Breast epithelium (tissue), 4 donors: ENCODE results near the gene TLDC2. TPM values are rescaled to one million over a fixed set of nuclear protein-coding genes. Genes with fewer than 3 reads are reported as not detected.

ENCODE experiments used
- DNase-seq, 2 donors: peaks; one replicate each; pipeline ENCODE4 v3.0.0-alpha.2; 2019; ENCODE audit warnings: low spot score in 2 of 2
- H3K27ac ChIP-seq, 2 donors: fragments of 200-600 bp; sonication (generic) in 1 of 2; one replicate each; pipeline ENCODE4 v1.5.1; 2016 to 2019; ENCODE audit warnings: mild to moderate bottlenecking in 1 of 2
- H3K27me3 ChIP-seq, 2 donors: fragments of 200-600 bp; sonication (generic) in 1 of 2; one replicate each; pipeline versions ENCODE4 v1.5.1 to v1.6.0; 2017 to 2019; ENCODE audit warnings: control low read depth in 1 of 2, mild to moderate bottlenecking in 1 of 2
- H3K36me3 ChIP-seq: fragments of 200-600 bp; one replicate; pipeline ENCODE4 v1.5.1; 2019
- H3K4me1 ChIP-seq, 2 donors: fragments of 200-600 bp; sonication (generic); one replicate each; pipeline ENCODE4 v1.5.1; 2016 to 2019; ENCODE audit warnings: control low read depth in 1 of 2
- H3K4me3 ChIP-seq, 3 donors: fragments of 200-600 bp; sonication (generic); 1 replicate in 2 of 3; 2 replicates in 1 of 3; pipeline ENCODE4 v1.5.1; 2016 to 2019; ENCODE audit warnings: mild to moderate bottlenecking in 3 of 3, moderate library complexity in 2 of 3
- H3K9me3 ChIP-seq, 2 donors: fragments of 200-600 bp; sonication (generic) in 1 of 2; one replicate each; pipeline ENCODE4 v1.5.1; 2016 to 2019; ENCODE audit warnings: control low read depth in 1 of 2
- POLR2A ChIP-seq: fragments of 450-650 bp; IDR thresholded peaks from one replicate; pipeline ENCODE4 v1.6.1; 2016; ENCODE audit warnings: antibody characterized with exemption, mild to moderate bottlenecking, moderate library complexity
- POLR2AphosphoS5 ChIP-seq, 3 donors: sonication (generic); formaldehyde crosslinking; IDR thresholded peaks; one replicate each; pipeline ENCODE4 v1.6.1; 2017; ENCODE audit warnings: antibody characterized with exemption in 3 of 3
- intact Hi-C: fragments of 100-400 bp; cut with DNase I; formaldehyde crosslinking; loops from one replicate; pipeline ENCODE4 v1.15.1; 2023; ENCODE audit warnings: low total_unique reads
- total RNA-seq, 3 donors: library from RNA; depleted of rRNA; stranded (reverse); fragments of >200 nt; gene quantifications; one replicate each; pipeline ENCODE4 v1.1.0, GENCODE V29; 2016
- TF ChIP-seq, protein P1 (sequence below), 3 donors: fragments of 450-650 bp; IDR thresholded peaks; one replicate each; pipeline ENCODE4 v1.5.1; 2016 to 2017; ENCODE audit warnings: antibody characterized with exemption in 3 of 3, mild to moderate bottlenecking in 3 of 3, moderate library complexity in 3 of 3

The TLDC2 gene
- 1 to 10 TPM in 1 of 3 donors, not detected in 2; 1.1 TPM for total RNA-seq

DNA sequence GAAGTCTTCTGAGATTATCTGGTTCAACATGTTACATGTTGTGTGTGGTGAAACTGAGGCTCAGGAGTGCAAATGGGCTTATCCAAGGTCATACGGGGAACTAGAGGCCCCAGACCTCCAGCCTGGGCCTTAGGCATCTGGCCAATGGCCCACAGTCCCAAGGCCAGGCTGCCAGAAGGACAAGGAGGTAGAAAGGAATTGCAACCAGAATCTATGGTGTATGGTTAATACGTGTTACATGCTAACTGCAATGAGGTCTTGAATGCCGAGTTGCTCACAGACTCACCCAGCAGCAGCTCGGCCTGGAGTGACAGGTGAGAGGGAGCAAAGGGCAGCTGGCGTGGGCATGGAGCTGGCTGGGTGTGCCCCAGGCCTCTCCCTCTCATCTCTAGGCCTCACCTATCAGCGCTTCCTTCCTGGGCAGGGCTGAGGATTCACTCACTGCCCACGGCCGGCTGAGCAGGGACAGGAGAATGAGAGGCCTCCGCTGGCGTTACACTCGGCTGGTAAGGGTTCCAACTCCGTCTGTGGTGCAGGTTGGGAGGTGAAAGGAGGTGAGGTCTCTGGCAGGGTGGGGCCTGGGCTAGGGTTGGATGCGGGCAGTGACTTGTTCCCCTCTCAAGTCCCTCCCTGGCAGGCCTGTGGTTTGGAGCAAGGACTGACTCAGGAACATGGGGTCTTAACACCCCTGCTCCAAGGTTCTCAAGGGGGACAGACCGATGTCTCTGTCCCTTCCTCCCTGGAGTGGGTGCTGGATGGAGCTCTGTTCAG is at the start of gene TLDC2:
TSS of gene TLDC2 (plus strand) at position 437 of the 771 bp plus-strand sequence. CDS start at position 474, 37 bp downstream.
- no peak for DNase-seq
- Histone ChIP-seq H3K27ac (no peak within 1 kb of the TSS), H3K36me3 (no peaks in the 10 kb centered on the region), H3K27me3 (no peaks in the 10 kb centered on the region), H3K9me3 (no peaks in the 10 kb centered on the region), H3K4me1 (no peaks in the 10 kb centered on the region), H3K4me3 (no peak within 1 kb of the TSS)
- intact Hi-C loops = no loop called here
- TF ChIP-seq POLR2AphosphoS5 (IDR thresholded peaks at IDR 0.05) (no peak), POLR2A (no peak)
- TF ChIP-seq, protein P1, sequence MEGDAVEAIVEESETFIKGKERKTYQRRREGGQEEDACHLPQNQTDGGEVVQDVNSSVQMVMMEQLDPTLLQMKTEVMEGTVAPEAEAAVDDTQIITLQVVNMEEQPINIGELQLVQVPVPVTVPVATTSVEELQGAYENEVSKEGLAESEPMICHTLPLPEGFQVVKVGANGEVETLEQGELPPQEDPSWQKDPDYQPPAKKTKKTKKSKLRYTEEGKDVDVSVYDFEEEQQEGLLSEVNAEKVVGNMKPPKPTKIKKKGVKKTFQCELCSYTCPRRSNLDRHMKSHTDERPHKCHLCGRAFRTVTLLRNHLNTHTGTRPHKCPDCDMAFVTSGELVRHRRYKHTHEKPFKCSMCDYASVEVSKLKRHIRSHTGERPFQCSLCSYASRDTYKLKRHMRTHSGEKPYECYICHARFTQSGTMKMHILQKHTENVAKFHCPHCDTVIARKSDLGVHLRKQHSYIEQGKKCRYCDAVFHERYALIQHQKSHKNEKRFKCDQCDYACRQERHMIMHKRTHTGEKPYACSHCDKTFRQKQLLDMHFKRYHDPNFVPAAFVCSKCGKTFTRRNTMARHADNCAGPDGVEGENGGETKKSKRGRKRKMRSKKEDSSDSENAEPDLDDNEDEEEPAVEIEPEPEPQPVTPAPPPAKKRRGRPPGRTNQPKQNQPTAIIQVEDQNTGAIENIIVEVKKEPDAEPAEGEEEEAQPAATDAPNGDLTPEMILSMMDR (IDR thresholded peaks at IDR 0.05) = no peak

DNA sequence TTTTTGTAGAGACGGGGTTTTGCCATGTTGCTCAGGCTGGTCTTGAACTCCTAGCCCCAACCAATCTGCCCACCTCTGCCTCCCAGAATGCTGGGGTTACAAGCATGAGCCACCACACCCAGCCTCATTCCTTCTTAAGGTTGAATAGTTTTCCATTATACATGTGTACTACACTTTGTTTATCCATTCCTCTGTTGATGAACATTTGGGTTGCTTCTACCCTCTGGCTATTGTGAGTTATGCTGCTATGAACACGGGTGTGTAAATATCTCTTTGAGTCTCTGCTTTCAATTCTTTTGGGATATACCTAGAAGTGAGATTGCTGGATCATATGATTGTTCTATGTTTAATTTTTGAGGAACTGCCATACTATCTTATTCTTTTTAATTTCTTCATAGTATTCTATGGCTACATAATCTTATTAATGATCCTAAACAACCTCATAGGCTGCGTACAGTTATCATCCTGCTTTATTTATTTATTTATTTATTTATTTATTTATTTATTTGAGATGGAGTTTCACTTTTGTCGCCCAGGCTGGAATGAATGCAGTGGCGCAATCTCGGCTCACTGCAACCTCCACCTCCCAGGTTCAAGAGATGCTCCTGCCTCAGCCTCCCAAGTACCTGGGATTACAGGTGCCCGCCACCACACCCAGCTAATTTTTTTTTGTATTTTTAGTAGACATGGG is 49.2 kb upstream of the TLDC2 start:
- Histone ChIP-seq H3K36me3 (peaks cover 6% of the 10 kb centered on the region), H3K27me3 (no peaks in the 10 kb centered on the region), H3K4me3 (no peak overlapping the region), H3K4me1 (peaks cover 0 to 9% of the 10 kb centered on the region in 2 donors), H3K27ac (no peak overlapping the region), H3K9me3 (no peaks in the 10 kb centered on the region)
- no peak for DNase-seq
- intact Hi-C loops = no loop called here
- TF ChIP-seq, protein P1 (IDR thresholded peaks at IDR 0.05) = no peak
- no peak for TF ChIP-seq POLR2A

DNA sequence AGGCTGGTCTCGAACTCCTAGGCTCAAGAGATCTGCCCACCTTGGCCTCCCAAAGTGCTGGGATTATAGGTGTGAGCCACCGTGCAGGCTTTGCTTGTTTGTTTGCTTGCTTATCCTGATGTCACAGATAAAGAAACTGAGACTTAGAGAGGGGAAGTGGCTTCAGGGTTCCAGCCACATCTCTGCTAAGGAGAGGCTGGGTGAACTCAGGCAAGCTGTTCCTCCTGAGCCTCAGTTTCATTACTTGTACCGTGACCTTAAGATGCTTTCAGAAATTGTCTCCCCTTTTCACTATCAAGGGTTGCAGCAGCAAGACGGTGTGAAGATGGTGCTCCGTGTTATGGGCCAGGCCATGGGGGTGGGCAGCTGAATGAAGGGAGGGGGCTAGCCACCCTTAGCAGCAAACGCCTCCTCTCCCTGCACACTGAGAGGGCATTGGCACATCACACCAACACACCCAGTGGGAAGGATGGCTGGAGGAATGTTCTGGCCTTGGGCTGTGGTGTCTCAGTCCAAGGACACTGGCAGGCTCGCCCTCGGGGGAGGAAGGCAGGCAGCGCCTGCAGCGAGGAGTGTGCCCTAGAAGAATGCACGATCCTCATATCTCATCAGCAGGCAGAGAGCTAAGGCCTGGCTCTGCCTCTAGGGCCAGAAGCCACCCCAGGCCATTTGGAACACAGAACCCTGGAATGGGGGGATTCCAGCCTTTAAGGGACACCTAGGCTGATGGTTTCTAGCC is 48.2 kb upstream of the TLDC2 start:
- Histone ChIP-seq H3K36me3 (peaks cover 6% of the 10 kb centered on the region), H3K27ac (no peak overlapping the region), H3K9me3 (no peaks in the 10 kb centered on the region), H3K4me3 (no peak overlapping the region), H3K4me1 (peaks cover 0 to 11% of the 10 kb centered on the region in 2 donors), H3K27me3 (no peaks in the 10 kb centered on the region)
- no peak for DNase-seq
- intact Hi-C loops = no loop called here
- TF ChIP-seq POLR2AphosphoS5 (IDR thresholded peaks at IDR 0.05) (no peak), POLR2A (no peak)
- TF ChIP-seq, protein P1 (IDR thresholded peaks at IDR 0.05) = no peak

DNA sequence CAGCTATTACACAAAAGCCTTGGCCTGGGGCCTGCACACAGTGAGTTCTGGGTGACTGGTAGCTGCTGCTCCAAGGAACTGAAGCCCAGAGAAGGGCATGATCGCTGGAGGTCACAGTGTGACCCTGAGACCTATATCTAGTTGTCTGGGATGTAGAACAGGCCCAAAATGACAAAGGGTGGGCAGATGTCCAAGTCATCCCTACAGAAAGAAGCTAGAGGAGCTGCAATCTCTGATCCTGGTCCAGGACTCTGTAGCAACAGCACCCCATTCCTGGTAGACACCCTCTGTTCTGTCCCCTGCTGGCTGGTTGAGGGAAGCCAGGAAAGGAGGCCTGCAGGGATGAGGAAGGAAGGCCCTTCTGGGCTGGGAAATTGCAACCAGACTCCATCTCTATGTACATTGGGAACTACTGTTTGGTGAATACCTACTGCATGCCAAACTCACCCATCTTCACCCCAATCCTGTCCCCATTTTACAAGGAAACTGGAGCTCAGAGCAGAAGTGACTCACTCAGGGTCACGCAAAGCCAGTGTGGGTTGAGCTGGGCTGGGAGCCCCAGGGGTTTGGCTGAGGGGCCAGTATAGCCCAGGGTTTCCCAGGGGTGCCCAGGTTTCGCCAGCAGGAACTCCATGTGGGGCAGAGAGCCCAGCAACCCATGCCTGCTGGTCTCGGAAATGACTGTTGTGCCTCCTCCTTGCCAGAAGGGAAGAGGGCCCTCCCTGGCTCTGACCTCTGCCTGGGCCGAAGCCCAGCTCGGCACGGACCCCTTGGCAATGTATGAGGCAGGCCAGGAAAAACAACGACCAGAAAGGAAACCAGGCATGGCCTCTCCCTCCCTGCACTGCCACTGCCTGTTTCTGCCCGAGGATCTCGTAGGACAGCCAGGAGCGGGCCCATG is 44.9 kb upstream of the TLDC2 start:
- Histone ChIP-seq H3K9me3 (no peaks in the 10 kb centered on the region), H3K27ac (peak overlapping the region; percentile 73 to 89), H3K4me1 (peaks cover 0 to 11% of the 10 kb centered on the region in 2 donors), H3K4me3 (peak overlapping the region in 1 of 3 donors; percentile 22), H3K27me3 (no peaks in the 10 kb centered on the region), H3K36me3 (peaks cover 6% of the 10 kb centered on the region)
- intact Hi-C loops = no loop called here
- TF ChIP-seq POLR2AphosphoS5 (IDR thresholded peaks at IDR 0.05) = peak in 1 of 3 donors; percentile 10
- TF ChIP-seq POLR2A = no peak
- TF ChIP-seq, protein P1 (IDR thresholded peaks at IDR 0.05) = peak in 1 of 3 donors; percentile 30
- DNase-seq = no peak
